Measurements from ENCODE around the gene MARCKSL1.
"Not testable (repeated sequence)": the region's sequence is repeated elsewhere in the genome, so short reads cannot be mapped to it uniquely, and the experiment has no call there.

Gene MARCKSL1

DNA sequence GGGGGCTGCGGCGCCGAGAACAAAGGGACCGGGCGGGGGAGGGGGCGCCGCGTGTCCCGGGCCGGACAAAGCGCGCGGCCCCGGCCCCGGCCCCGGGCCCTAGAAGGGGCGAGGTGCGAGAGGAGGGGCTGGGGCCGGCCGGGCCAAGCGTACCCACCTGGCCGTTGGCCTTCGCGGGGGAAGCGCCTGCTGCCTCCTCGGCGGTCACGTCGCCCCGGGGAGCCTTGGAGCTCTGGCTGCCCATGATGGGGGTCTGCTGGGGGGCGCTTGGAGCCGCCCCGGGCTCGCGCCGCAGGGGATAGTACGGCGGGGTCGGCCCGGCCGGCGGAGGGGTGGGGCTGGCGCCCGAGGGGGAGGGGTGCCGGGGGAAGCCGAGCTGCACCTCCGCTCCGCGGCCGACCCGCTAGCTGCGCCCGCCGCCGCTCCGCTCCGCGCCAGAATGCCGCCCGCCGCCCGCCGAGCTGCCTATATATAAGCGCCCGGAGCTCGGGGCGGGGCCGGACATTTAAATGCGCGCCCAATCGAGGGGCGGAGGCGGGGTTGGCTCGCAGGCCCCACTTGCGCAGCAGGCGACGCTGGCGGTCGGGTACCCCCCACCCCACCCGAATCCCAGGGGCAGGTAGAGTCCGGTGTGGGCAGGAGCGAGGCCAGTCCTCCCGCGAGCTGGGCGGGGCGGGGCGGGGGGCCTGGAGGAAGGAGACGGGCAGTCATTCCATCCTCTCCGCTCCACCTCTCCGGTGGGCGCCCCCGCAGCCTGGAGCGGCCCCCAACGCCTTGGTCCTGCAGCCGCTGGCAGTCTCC, at the start of gene MARCKSL1:
TSS of gene MARCKSL1 (minus strand) at position 444 of the 801 bp plus-strand sequence. CDS start at position 244, 200 bp downstream.
- peak; percentile 56 to 86 for DNase-seq

- no peak for DNase-seq
Observed at GRCh38 chr1:32380057-32380456, 44.0 kb upstream of the MARCKSL1 start.

DNA sequence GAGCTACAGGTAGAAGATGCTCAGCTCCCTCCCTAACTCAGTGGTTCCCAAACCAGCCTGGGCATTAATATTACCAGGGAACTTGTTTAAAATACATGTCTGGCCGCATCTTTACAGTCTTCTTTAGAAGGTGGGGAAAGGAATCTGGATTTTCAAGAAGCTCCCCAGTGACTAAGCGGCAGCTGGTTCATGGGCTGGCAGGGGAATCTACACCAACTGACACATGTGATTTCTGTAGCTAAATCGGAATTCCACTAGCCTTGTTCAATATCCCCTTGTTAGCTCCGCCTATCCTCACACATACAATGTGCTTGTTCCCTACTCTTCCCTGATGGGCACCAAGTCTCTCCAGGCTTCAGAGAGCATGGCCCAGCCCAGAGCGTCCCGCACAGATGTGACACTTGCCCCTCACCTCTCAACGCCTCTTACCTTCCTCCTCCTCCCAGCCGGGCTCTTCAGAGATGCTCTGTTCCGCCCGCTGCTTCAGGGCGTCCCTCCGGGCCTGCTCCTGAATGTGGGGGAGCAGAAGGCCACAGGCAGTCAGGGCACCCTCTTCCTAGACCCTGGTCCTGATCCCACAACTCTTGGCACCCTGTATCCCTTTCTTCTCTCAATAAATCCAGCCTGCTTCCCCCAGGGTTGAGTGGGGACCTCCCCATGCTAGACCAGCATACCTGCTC, 41.6 kb upstream of the MARCKSL1 start:
- DNase-seq, result no peak

- no peak for DNase-seq
Observed at GRCh38 chr1:32376199-32376598, 40.2 kb upstream of the MARCKSL1 start.

DNA sequence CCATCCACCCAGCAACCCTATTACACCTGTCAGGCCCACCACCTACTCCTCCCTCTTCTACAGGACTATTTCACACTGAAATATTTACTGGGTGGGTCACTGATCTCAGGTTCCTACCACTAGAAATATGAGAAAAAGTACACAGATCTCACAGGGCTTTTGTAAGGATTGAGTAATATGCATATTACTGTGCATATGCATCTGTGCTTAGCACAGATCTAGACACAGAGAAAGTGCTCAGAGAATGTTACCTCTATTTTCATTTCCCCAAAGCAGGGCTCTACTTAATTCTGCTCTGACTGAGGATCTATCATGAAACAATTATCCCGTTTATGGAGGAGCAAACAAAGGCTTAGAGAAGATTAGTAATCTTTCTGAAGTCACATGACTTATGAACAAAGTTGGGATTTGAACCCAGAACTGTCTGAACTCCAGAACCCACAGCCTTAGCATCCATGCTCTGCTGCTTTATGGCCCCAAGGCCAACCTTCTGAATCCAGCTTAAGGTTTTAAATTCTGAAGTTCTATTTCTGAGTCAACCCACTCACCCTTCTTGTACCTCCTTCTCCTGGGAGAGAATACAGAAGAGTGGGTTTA, 38.1 kb upstream of the MARCKSL1 start:
- no peak for DNase-seq

- no peak for DNase-seq
Observed at GRCh38 chr1:32372149-32372756, 36.2 kb upstream of the MARCKSL1 start.

- DNase-seq, result no peak
Observed at GRCh38 chr1:32367912-32368635, 32.0 kb upstream of the MARCKSL1 start.

DNA sequence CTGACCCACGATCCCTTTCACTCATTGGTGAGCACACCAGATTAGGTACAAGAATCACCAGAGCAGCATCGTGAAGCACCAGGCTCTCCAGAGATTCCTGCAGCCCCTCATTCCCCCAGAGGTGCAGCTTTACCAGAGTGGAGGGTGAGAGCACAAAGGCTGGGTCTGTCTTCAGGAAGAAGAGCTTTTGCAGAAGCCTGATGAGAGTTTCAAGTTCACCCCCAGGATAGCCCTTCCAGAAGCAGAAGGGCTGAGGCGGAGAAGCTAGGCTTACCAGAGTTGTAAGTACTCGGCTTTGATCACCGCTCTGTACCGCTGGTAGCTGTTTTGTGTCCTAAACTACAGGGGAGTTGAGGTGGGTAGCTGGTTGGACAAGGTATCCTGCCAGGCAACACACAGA, 29.4 kb upstream of the MARCKSL1 start:
- no peak for DNase-seq

GRCh38 chr1:32364836-32365235, 28.8 kb upstream of the MARCKSL1 start:
- DNase-seq, result no peak

GRCh38 chr1:32363713-32364112, 27.7 kb upstream of the MARCKSL1 start:
- DNase-seq, result no peak

DNA sequence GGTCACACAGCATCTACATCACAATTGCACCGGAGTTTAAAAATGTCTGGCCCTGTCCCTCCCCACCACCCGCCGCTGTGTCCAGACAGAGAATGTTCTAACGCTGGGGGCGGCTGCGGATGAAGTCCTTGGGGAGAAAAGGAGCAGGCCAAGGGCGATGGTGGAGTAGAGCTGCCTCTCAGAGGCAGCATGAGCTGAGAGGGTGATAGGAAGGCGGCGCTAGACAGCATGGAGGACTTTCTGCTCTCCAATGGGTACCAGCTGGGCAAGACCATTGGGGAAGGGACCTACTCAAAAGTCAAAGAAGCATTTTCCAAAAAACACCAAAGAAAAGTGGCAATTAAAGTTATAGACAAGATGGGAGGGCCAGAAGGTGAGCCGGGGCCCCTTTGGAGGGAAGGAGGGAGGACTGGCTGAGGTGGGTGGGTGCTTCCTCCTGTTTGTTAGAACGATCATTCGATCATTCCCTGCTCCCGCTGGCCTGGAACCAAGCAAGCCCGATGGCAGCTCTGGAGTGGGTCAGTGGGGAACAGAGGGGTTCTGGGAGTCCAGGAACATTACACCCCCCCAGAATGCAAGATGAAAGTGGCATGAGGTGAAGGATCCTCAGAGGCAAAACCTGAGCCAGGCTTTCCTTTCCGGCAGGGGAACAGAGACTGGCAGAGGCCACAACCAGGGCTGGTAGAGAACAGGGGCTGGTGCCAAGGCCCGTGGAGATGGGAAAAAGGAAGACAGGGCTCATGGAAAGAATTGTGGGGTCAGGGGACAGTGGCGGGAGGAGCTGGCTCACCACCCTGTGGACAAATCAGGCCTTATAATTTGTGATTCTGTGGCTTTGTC, 26.7 kb upstream of the MARCKSL1 start, which contains the start of the genes FAM229A and TSSK3:
TSS of gene FAM229A (minus strand) at position 12 of the 840 bp plus-strand sequence. CDS start 394 bp downstream, outside the sequence.
TSS of gene TSSK3 (plus strand) at position 66 of the 840 bp plus-strand sequence. CDS start at position 229, 163 bp downstream.
- no peak for DNase-seq

DNA sequence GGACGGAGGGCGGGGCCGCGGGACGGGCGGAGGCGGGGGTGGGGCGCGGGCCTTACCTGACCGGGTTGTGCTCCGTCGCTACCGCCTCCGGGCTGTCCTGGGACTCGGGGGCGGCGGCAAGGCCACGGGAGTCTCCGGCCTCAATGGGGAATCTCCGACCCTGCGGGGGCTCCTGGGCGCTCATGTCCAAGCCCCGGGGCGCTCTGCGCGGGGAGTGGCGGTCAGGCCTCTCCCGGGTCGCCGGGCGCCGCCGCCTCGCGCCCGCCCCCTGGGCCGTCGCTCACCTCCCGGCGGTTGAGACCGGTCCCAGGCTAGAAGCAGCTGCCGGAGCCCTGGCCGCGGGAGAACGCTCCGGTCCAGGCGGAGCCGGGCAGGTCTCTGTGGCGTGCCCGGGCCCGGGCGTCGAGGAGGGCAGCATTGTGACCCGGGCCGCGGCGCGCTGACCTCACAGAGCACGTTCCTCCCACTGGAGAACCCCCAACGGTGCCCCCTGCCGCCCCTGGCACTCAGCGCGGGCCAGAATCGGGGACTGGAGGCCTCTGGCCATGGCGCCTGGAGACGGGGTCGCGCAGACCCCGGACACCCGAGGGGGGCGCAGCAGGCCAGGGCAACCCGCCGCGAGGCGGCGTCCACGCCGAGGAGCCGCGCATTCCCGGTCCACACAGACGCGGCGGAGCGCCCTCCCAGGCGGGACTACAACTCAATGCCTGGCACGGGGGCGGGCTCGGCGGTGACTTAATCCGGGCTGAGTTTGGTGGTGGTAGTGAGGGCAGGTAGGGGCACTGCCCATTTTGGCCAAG, 25.8 kb upstream of the MARCKSL1 start:
- DNase-seq, result no peak

DNA sequence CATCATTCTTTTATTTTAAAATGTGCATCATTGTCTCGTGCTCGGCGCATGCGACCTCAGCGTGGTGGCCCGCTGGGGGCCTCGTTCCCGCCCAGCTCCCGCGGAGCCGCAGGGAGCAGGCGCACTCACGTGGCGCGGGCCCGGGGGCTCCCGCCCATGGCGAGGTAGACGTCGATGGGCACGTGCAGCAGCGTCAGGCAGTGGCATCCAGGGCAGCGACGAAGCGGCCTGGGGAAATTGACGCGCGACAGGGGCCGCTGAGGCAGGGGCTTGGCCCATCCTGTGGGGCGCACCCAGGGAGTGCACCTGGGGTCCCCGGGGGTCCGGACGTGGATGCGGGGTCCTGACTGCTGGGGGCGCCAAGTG, 25.3 kb upstream of the MARCKSL1 start:
- no peak for DNase-seq

DNA sequence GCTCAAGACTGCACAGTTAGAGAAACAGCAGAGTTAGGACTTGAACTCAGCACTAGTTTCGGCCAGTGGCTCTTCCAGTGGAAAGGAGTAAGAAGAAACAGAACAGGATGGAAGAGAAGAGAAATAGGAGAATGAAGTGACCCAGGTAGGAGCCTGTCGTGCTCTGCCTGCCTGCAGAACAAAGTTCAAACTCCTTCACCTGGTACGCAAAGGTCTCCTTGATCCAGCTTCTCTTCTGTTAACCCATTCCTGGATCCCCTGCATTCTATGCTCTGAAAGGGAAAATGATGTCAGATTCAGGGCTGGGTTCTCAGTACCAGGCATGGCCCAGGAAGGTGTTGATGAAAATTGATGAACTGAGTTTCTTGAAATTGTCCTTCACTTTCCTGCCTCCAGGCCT, 22.4 kb upstream of the MARCKSL1 start:
- DNase-seq, result no peak

- no peak for DNase-seq
Observed at GRCh38 chr1:32357614-32358013, 21.6 kb upstream of the MARCKSL1 start.

- DNase-seq, result no peak
Observed at GRCh38 chr1:32356478-32356877, 20.4 kb upstream of the MARCKSL1 start.

- not testable (repeated sequence) for DNase-seq
Observed at GRCh38 chr1:32355778-32356177, 19.7 kb upstream of the MARCKSL1 start.

GRCh38 chr1:32353886-32354570, 18.0 kb upstream of the MARCKSL1 start:
- no peak for DNase-seq

- DNase-seq, result no peak
Observed at GRCh38 chr1:32353431-32353830, 17.4 kb upstream of the MARCKSL1 start.

GRCh38 chr1:32352831-32353383, 16.9 kb upstream of the MARCKSL1 start:
- no peak for DNase-seq
